ENCODE results near the gene NPTXR.
A peak's percentile ranks its signal among the peaks of the same experiment; 100 is the strongest.

Gene NPTXR

GRCh38 chr22:38872831-38873248, 29.0 kb upstream of the NPTXR start:
- Histone ChIP-seq H3K9me3 (ENCODE audit: control extremely low read depth in 1 of 5, control insufficient read depth in 4 of 5, insufficient read depth in 2 of 5, low read depth in 1 of 5, low read length in 4 of 5) (no peaks in the 10 kb centered on the region), H3K4me3 (ENCODE audit: control insufficient read depth in 1 of 7, extremely low read depth in 1 of 7, insufficient read depth in 4 of 7, low read depth in 2 of 7, low read length in 6 of 7) (peak overlapping the region; percentile 64 to 87 (median 84)), H3K4me1 (ENCODE audit: control extremely low read depth in 1 of 4, control insufficient read depth in 4 of 4, insufficient read depth in 4 of 4, low read length in 3 of 4) (peaks cover 5 to 37% (median 25%) of the 10 kb centered on the region in 4 experiments), H3K27ac (ENCODE audit: insufficient read depth in 1 of 2, low read depth in 1 of 2, low read length in 2 of 2, poor library complexity in 1 of 2, severe bottlenecking in 2 of 2) (peak overlapping the region; percentile 72 to 82), H3K27me3 (replicated peaks in 2 of 5; ENCODE audit: control insufficient read depth in 4 of 5, insufficient read depth in 5 of 5, low read length in 4 of 5) (peaks cover 0 to 4% (median 0%) of the 10 kb centered on the region in 5 experiments), H3K36me3 (ENCODE audit: control insufficient read depth in 4 of 4, insufficient read depth in 4 of 4, low read length in 3 of 4) (peaks cover 0 to 15% (median 5%) of the 10 kb centered on the region in 4 experiments)
- CTCF ChIA-PET: no interaction called here
- WGBS (ENCODE audit: insufficient coverage): 0% methylated on average over 22 of the region's 37 CpGs
- POLR2A ChIA-PET: no interaction called here
- peak in 2 of 3 donors; percentile 19 to 35 for DNase-seq

GRCh38 chr22:38872172-38872830, 28.5 kb upstream of the NPTXR start, which contains the start of gene CBX6:
CBX6 (minus strand) TSS chr22:38872216; CDS start chr22:38872190, 26 bp downstream.
- POLR2A ChIA-PET: no interaction called here

GRCh38 chr22:38871360-38872171, 27.7 kb upstream of the NPTXR start:
- peak in 2 of 3 donors; percentile 19 to 45 for DNase-seq
- WGBS (ENCODE audit: insufficient coverage): under 1% methylated on average over 50 of the region's 77 CpGs
- Histone ChIP-seq H3K27me3 (replicated peaks in 2 of 5; ENCODE audit: control insufficient read depth in 4 of 5, insufficient read depth in 5 of 5, low read length in 4 of 5) (peaks cover 0 to 4% (median 0%) of the 10 kb centered on the region in 5 experiments), H3K9me3 (ENCODE audit: control extremely low read depth in 1 of 5, control insufficient read depth in 4 of 5, insufficient read depth in 2 of 5, low read depth in 1 of 5, low read length in 4 of 5) (no peaks in the 10 kb centered on the region), H3K36me3 (ENCODE audit: control insufficient read depth in 4 of 4, insufficient read depth in 4 of 4, low read length in 3 of 4) (peaks cover 0 to 22% (median 14%) of the 10 kb centered on the region in 4 experiments), H3K27ac (ENCODE audit: insufficient read depth in 1 of 2, low read depth in 1 of 2, low read length in 2 of 2, poor library complexity in 1 of 2, severe bottlenecking in 2 of 2) (peak overlapping the region in 1 of 2 experiments; percentile 54), H3K4me1 (ENCODE audit: control extremely low read depth in 1 of 4, control insufficient read depth in 4 of 4, insufficient read depth in 4 of 4, low read length in 3 of 4) (peaks cover 5 to 37% (median 25%) of the 10 kb centered on the region in 4 experiments), H3K4me3 (ENCODE audit: control insufficient read depth in 1 of 7, extremely low read depth in 1 of 7, insufficient read depth in 4 of 7, low read depth in 2 of 7, low read length in 6 of 7) (peak overlapping the region; percentile 64 to 85 (median 81))
- ChIA-PET CTCF (interaction anchor here (0.6 to 5.6 kb wide), 11 partner anchors 9 to 260 kb away, joined by 3 to 51 read pairs (median 7); partner anchors contain the start of genes APOBEC3B and NPTXR), POLR2A (no interaction called here)

More at GRCh38 chr22:38872172-38872830, 28.5 kb upstream of the NPTXR start, which contains the start of gene CBX6:
- Histone ChIP-seq H3K9me3 (ENCODE audit: control extremely low read depth in 1 of 5, control insufficient read depth in 4 of 5, insufficient read depth in 2 of 5, low read depth in 1 of 5, low read length in 4 of 5) (no peaks in the 10 kb centered on the region), H3K27me3 (replicated peaks in 2 of 5; ENCODE audit: control insufficient read depth in 4 of 5, insufficient read depth in 5 of 5, low read length in 4 of 5) (peaks cover 0 to 4% (median 0%) of the 10 kb centered on the region in 5 experiments), H3K36me3 (ENCODE audit: control insufficient read depth in 4 of 4, insufficient read depth in 4 of 4, low read length in 3 of 4) (peaks cover 0 to 20% (median 10%) of the 10 kb centered on the region in 4 experiments), H3K27ac (ENCODE audit: insufficient read depth in 1 of 2, low read depth in 1 of 2, low read length in 2 of 2, poor library complexity in 1 of 2, severe bottlenecking in 2 of 2) (peak within 1 kb of the TSS; percentile 72 to 82), H3K4me1 (ENCODE audit: control extremely low read depth in 1 of 4, control insufficient read depth in 4 of 4, insufficient read depth in 4 of 4, low read length in 3 of 4) (peaks cover 5 to 37% (median 25%) of the 10 kb centered on the region in 4 experiments), H3K4me3 (ENCODE audit: control insufficient read depth in 1 of 7, extremely low read depth in 1 of 7, insufficient read depth in 4 of 7, low read depth in 2 of 7, low read length in 6 of 7) (peak within 1 kb of the TSS; percentile 64 to 87 (median 84))
- DNase-seq: peak; percentile 92 to 96 (median 95)
- WGBS (ENCODE audit: insufficient coverage): under 1% methylated on average over 60 of the region's 73 CpGs
- CTCF ChIA-PET: interaction anchor here (1.5 to 5.6 kb wide), 3 partner anchors 131 to 259 kb away, joined by 3 to 51 read pairs (median 7); no protein-coding TSS in a partner anchor

- H3K27ac ChIP-seq (ENCODE audit: insufficient read depth in 1 of 2, low read depth in 1 of 2, low read length in 2 of 2, poor library complexity in 1 of 2, severe bottlenecking in 2 of 2): peak overlapping the region in 1 of 2 experiments; percentile 54
- no peaks in the 10 kb centered on the region for H3K9me3 ChIP-seq (ENCODE audit: control extremely low read depth in 1 of 5, control insufficient read depth in 4 of 5, insufficient read depth in 2 of 5, low read depth in 1 of 5, low read length in 4 of 5)
- ChIA-PET POLR2A (no interaction called here), CTCF (interaction anchor here (0.6 to 5.6 kb wide), 23 partner anchors 9 to 261 kb away, joined by 3 to 51 read pairs (median 5); partner anchors contain the start of genes APOBEC3B and NPTXR)
- peaks cover 0 to 26% (median 16%) of the 10 kb centered on the region in 4 experiments for H3K36me3 ChIP-seq (ENCODE audit: control insufficient read depth in 4 of 4, insufficient read depth in 4 of 4, low read length in 3 of 4)
- WGBS (ENCODE audit: insufficient coverage): no CpG with 5 or more reads among the region's 2 CpGs
- DNase-seq: peak in 1 of 3 donors; percentile 8
- H3K4me3 ChIP-seq (ENCODE audit: control insufficient read depth in 1 of 7, extremely low read depth in 1 of 7, insufficient read depth in 4 of 7, low read depth in 2 of 7, low read length in 6 of 7): peak overlapping the region; percentile 64 to 85 (median 81)
- H3K27me3 ChIP-seq (replicated peaks in 2 of 5; ENCODE audit: control insufficient read depth in 4 of 5, insufficient read depth in 5 of 5, low read length in 4 of 5): peaks cover 0 to 4% (median 0%) of the 10 kb centered on the region in 5 experiments
- H3K4me1 ChIP-seq (ENCODE audit: control extremely low read depth in 1 of 4, control insufficient read depth in 4 of 4, insufficient read depth in 4 of 4, low read length in 3 of 4): peaks cover 5 to 37% (median 25%) of the 10 kb centered on the region in 4 experiments
Observed at GRCh38 chr22:38870791-38871359, 27.0 kb upstream of the NPTXR start.

GRCh38 chr22:38870312-38870741, 26.5 kb upstream of the NPTXR start:
- CTCF ChIA-PET: interaction anchor here (0.6 to 5.6 kb wide), 32 partner anchors 10 to 974 kb away, joined by 3 to 51 read pairs (median 4); partner anchors contain the start of genes APOBEC3B and NPTXR
- H3K4me1 ChIP-seq (ENCODE audit: control extremely low read depth in 1 of 4, control insufficient read depth in 4 of 4, insufficient read depth in 4 of 4, low read length in 3 of 4): peaks cover 5 to 37% (median 25%) of the 10 kb centered on the region in 4 experiments
- peak; percentile 83 to 88 (median 85) for DNase-seq
- 6% methylated on average over 9 of the region's 12 CpGs for WGBS (ENCODE audit: insufficient coverage)
- peaks cover 0 to 31% (median 19%) of the 10 kb centered on the region in 4 experiments for H3K36me3 ChIP-seq (ENCODE audit: control insufficient read depth in 4 of 4, insufficient read depth in 4 of 4, low read length in 3 of 4)
- POLR2A ChIA-PET: interaction anchor here (0.6 to 0.8 kb wide), 2 partner anchors 133 to 445 kb away, joined by 3 to 7 read pairs; no protein-coding TSS in a partner anchor
- peak overlapping the region in 6 of 7 experiments; percentile 44 to 85 (median 82) for H3K4me3 ChIP-seq (ENCODE audit: control insufficient read depth in 1 of 7, extremely low read depth in 1 of 7, insufficient read depth in 4 of 7, low read depth in 2 of 7, low read length in 6 of 7)
- H3K27me3 ChIP-seq (replicated peaks in 2 of 5; ENCODE audit: control insufficient read depth in 4 of 5, insufficient read depth in 5 of 5, low read length in 4 of 5): peaks cover 0 to 4% (median 0%) of the 10 kb centered on the region in 5 experiments
- H3K9me3 ChIP-seq (ENCODE audit: control extremely low read depth in 1 of 5, control insufficient read depth in 4 of 5, insufficient read depth in 2 of 5, low read depth in 1 of 5, low read length in 4 of 5): no peaks in the 10 kb centered on the region
- no peak overlapping the region for H3K27ac ChIP-seq (ENCODE audit: insufficient read depth in 1 of 2, low read depth in 1 of 2, low read length in 2 of 2, poor library complexity in 1 of 2, severe bottlenecking in 2 of 2)

GRCh38 chr22:38869663-38870062, 25.8 kb upstream of the NPTXR start:
- Histone ChIP-seq H3K27me3 (replicated peaks in 2 of 5; ENCODE audit: control insufficient read depth in 4 of 5, insufficient read depth in 5 of 5, low read length in 4 of 5) (peaks cover 0 to 4% (median 0%) of the 10 kb centered on the region in 5 experiments), H3K27ac (ENCODE audit: insufficient read depth in 1 of 2, low read depth in 1 of 2, low read length in 2 of 2, poor library complexity in 1 of 2, severe bottlenecking in 2 of 2) (no peak overlapping the region), H3K9me3 (ENCODE audit: control extremely low read depth in 1 of 5, control insufficient read depth in 4 of 5, insufficient read depth in 2 of 5, low read depth in 1 of 5, low read length in 4 of 5) (no peaks in the 10 kb centered on the region), H3K4me1 (ENCODE audit: control extremely low read depth in 1 of 4, control insufficient read depth in 4 of 4, insufficient read depth in 4 of 4, low read length in 3 of 4) (peaks cover 5 to 37% (median 25%) of the 10 kb centered on the region in 4 experiments), H3K36me3 (ENCODE audit: control insufficient read depth in 4 of 4, insufficient read depth in 4 of 4, low read length in 3 of 4) (peaks cover 0 to 38% (median 22%) of the 10 kb centered on the region in 4 experiments), H3K4me3 (ENCODE audit: control insufficient read depth in 1 of 7, extremely low read depth in 1 of 7, insufficient read depth in 4 of 7, low read depth in 2 of 7, low read length in 6 of 7) (no peak overlapping the region)
- 97% methylated on average over 3 of the region's 3 CpGs for WGBS (ENCODE audit: insufficient coverage)
- ChIA-PET POLR2A (interaction anchor here (0.6 to 0.8 kb wide), 2 partner anchors 134 to 446 kb away, joined by 3 to 7 read pairs; no protein-coding TSS in a partner anchor), CTCF (interaction anchor here (0.6 to 5.6 kb wide), 33 partner anchors 9 to 975 kb away, joined by 3 to 51 read pairs (median 4); partner anchors contain the start of genes APOBEC3B and NPTXR)
- no peak for DNase-seq
